HepG2 (cell line): ENCODE data around the gene FXYD4. TPM values are rescaled to one million over a fixed set of nuclear protein-coding genes. Genes with fewer than 3 reads are reported as not detected.

ENCODE experiments used
- ATAC-seq: fragments of 200-7000 bp; cut with Tn5 transposase; 3 replicates; pipeline ENCODE4 v1.9.1; 2020; ENCODE audit warnings: mild to moderate bottlenecking, moderate library complexity
- BruUV-seq: library from RNA; stranded (reverse); fragments of 400-500 nt; replicated peaks from 2 replicates; lab custom pipeline; 2021; lab: Mats Ljungman, UMichigan
- CTCF ChIA-PET: fragments of 300-600 bp; formaldehyde crosslinking; extraction: SDS; loops from one replicate; lab custom pipeline; 2021; ENCODE audit warnings: low total read pairs, inconsistent platforms, low intra/inter-chr PET ratio; lab: Yijun Ruan, JAX
- POLR2A ChIA-PET: fragments of 350-600 bp; sonication (Branson Sonifier 250); formaldehyde crosslinking; loops from one replicate; lab custom pipeline; 2020; ENCODE audit warnings: antibody characterized with exemption, inconsistent platforms; lab: Yijun Ruan, JAX
- DNase-seq: peaks from one replicate; pipeline ENCODE4 v3.0.0-alpha.2; 2015; ENCODE audit warnings: low spot score
- FAIRE-seq: peaks from 3 replicates; lab custom pipeline; 2011; peaks lifted over from hg19 to GRCh38; lab: Jason Lieb, UNC
- H2AFZ ChIP-seq: one replicate; pipeline ENCODE4 v1.6.1; 2011; ENCODE audit warnings: low read length, inconsistent platforms
- H3K27ac ChIP-seq: fragments of 300-600 bp; 3 replicates; pipeline ENCODE4 v1.8.0; 2011; ENCODE audit warnings: mixed run types, mild to moderate bottlenecking, mixed read lengths, low read length, inconsistent platforms; ENCODE audit not compliant: insufficient read depth; ENCODE audit errors: extremely low read length
- H3K27me3 ChIP-seq, 2 experiments: fragments of 200-600 bp in 1 of 2; 2 replicates in 1 of 2; 3 replicates in 1 of 2; pipeline versions ENCODE4 v1.6.0 to v1.8.0; 2011; ENCODE audit warnings: low read length in 2 of 2, mild to moderate bottlenecking in 2 of 2, moderate library complexity in 2 of 2, inconsistent platforms in 1 of 2; ENCODE audit not compliant: insufficient read depth in 2 of 2, control insufficient read depth in 1 of 2
- H3K36me3 ChIP-seq, 2 experiments: fragments of 200-600 bp in 1 of 2; replicated peaks in 1 of 2; 2 replicates in 1 of 2; 3 replicates in 1 of 2; pipeline versions ENCODE4 v1.5.1 to v1.8.0; 2011; ENCODE audit warnings: low read length in 2 of 2, inconsistent platforms in 1 of 2; ENCODE audit not compliant: insufficient read depth in 2 of 2, control insufficient read depth in 1 of 2
- H3K4me1 ChIP-seq: 2 replicates; pipeline ENCODE4 v1.5.1; 2012; ENCODE audit warnings: low read length, inconsistent platforms; ENCODE audit not compliant: insufficient read depth
- H3K4me2 ChIP-seq: 2 replicates; pipeline ENCODE4 v1.6.0; 2011; ENCODE audit warnings: low read depth, low read length, inconsistent platforms
- H3K4me3 ChIP-seq, 3 experiments: fragments of 200-600 bp in 1 of 3; sonication (generic), shearing (Covaris generic) in 1 of 3; replicated peaks in 1 of 3; 2 replicates each; pipeline ENCODE4 v1.5.1; 2011 to 2016; ENCODE audit warnings: low read length in 3 of 3, inconsistent platforms in 2 of 3, low read depth in 2 of 3, mild to moderate bottlenecking in 2 of 3, control low read depth in 1 of 3, mixed read lengths in 1 of 3; ENCODE audit not compliant: insufficient read depth in 1 of 3
- H3K79me2 ChIP-seq: one replicate; pipeline ENCODE4 v1.6.1; 2011; ENCODE audit warnings: low read length, inconsistent platforms; ENCODE audit not compliant: insufficient read depth
- H3K9ac ChIP-seq: 2 replicates; pipeline ENCODE4 v1.6.0; 2011; ENCODE audit warnings: mild to moderate bottlenecking, low read depth, low read length, inconsistent platforms; ENCODE audit not compliant: insufficient read depth
- H3K9me3 ChIP-seq: 2 replicates; pipeline ENCODE4 v1.5.1; 2012; ENCODE audit warnings: mild to moderate bottlenecking, low read length
- H4K20me1 ChIP-seq: 2 replicates; pipeline ENCODE4 v1.6.0; 2011; ENCODE audit warnings: inconsistent platforms, mild to moderate bottlenecking, low read length, moderate library complexity; ENCODE audit not compliant: insufficient read depth
- ASH2L ChIP-seq: fragments of 300-600, 200-600 bp; sonication (generic); IDR thresholded peaks from 2 replicates; pipeline ENCODE4 v1.7.0; 2017; ENCODE audit warnings: low read depth, mild to moderate bottlenecking, moderate library complexity, mixed read lengths, low read length; ENCODE audit not compliant: insufficient read length
- HNRNPH1 ChIP-seq: fragments of 200-400 bp; formaldehyde crosslinking; optimal IDR thresholded peaks from 2 replicates; pipeline ENCODE3; 2017; ENCODE audit warnings: mild to moderate bottlenecking, low read depth, low read length
- KAT8 ChIP-seq: IDR thresholded peaks from 2 replicates; pipeline ENCODE4 v1.6.1; 2016; ENCODE audit warnings: missing genetic modification reagents, missing compliant biosample characterization
- SOX5 ChIP-seq: IDR thresholded peaks from 2 replicates; pipeline ENCODE4 v1.6.1; 2016; ENCODE audit warnings: borderline replicate concordance
- YEATS2 ChIP-seq: sonication (generic); formaldehyde crosslinking; IDR thresholded peaks from 2 replicates; pipeline ENCODE4 v1.4.0; 2020; ENCODE audit warnings: missing genetic modification reagents, borderline replicate concordance
- ZNF543 ChIP-seq: sonication (generic); formaldehyde crosslinking; IDR thresholded peaks from 2 replicates; pipeline ENCODE4 v1.4.0; 2020; ENCODE audit warnings: mild to moderate bottlenecking, missing genetic modification reagents
- WGBS: methylation state at CpG from one replicate; pipeline ENCODE4 v1.1.6; 2017; ENCODE audit warnings: low lambda C conversion rate; 5-methylcytosine and 5-hydroxymethylcytosine counted together
- in situ Hi-C: cut with HindIII; loops from 2 replicates; pipeline ENCODE4 v1.10.0; 2017; ENCODE audit warnings: low pct_unique_long_range_greater_than_20kb; ENCODE audit not compliant: extremely low pct_ligation_motif_present
- intact Hi-C: fragments of 100-400 bp; cut with micrococcal nuclease; formaldehyde crosslinking; loops from one replicate; pipeline ENCODE4 v1.10.0; 2022; ENCODE audit not compliant: unreplicated experiment
- polyA plus RNA-seq, 8 experiments: library from polyadenylated mRNA; depleted of rRNA in 3 of 8; stranded (reverse) in 7 of 8; unstranded in 1 of 8; fragments of >200 nt; fragmentation: Illumina TruSeq in 4 of 8; extraction: Trizol in 4 of 8; gene quantifications; 2 replicates each; pipeline versions ENCODE4 v1.2.1 to v1.2.3, GENCODE V29; 2011 to 2016; ENCODE audit warnings: low read depth in 4 of 8, missing spikeins in 1 of 8, mixed read lengths in 1 of 8; ENCODE audit not compliant: insufficient read depth in 1 of 8
- total RNA-seq, 5 experiments: library from RNA; depleted of rRNA; stranded (reverse); fragments of >200 nt; fragmentation: Illumina TruSeq; extraction: Trizol; gene quantifications; 2 replicates each; pipeline ENCODE4 v1.2.3, GENCODE V29; 2016; ENCODE audit warnings: low read depth in 1 of 5
- TF ChIP-seq, protein P1 (sequence below): sonication (generic); formaldehyde crosslinking; conservative IDR thresholded peaks from 2 replicates; pipeline ENCODE4 v1.8.1; 2023; ENCODE audit warnings: missing genetic modification reagents

Gene FXYD4
- total and polyA plus RNA-seq, 2 of the 13 experiments (the other 11 are each of a cell fraction or from before 2014, with no cell fraction given) = not detected

DNA sequence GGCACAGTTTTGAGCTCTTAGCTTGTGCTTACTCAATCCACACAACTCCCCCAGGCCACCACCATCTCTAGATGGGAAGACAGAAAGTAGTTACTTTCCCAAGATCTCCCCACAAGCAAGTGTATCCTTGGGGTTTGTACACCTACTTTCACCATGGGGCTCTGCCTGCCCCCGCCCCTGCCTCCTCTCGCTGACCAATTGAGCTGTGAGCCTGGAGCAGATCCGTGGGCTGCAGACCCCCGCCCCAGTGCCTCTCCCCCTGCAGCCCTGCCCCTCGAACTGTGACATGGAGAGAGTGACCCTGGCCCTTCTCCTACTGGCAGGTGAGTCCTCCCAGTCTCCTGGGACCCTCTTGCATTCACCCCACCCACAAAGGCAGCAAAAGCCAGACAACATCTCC, 2.0 kb downstream of the FXYD4 start (continued):
- TF ChIP-seq YEATS2 (CRISPR knock-in tag) = no peak

DNA sequence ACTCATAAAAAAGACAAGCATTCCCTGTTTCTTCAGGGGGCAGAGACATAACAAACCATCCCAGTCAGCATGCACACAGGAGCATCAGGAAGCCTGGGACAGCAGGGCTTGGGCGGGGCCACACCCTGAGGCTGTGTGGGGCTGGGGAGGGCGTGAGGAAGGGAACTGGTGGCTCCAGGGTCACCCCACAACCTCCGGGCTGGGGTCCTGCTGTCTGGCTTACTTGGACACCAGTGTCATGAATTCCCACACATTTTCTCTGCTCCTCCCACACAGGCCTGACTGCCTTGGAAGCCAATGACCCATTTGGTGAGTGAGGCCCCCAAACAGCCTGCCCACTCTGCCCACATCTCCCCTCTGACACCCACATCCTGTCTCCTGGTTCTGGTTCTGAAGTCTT, 2.8 kb downstream of the FXYD4 start:
- Histone ChIP-seq H3K9ac (no peak overlapping the region), H3K9me3 (no peaks in the 10 kb centered on the region), H3K27me3 (peaks cover 0 to 8% of the 10 kb centered on the region in 2 experiments; a peak in 1 of 5 replicates), H2AFZ (no peak overlapping the region), H3K36me3 (no peaks in the 10 kb centered on the region), H3K27ac (no peak overlapping the region), H3K4me2 (no peak overlapping the region), H3K4me1 (peaks cover 28% of the 10 kb centered on the region), H4K20me1 (no peaks in the 10 kb centered on the region), H3K4me3 (no peak overlapping the region), H3K79me2 (no peaks in the 10 kb centered on the region)
- BruUV-seq = no TSS peak
- no CpG with 5 or more reads among the region's 3 CpGs for WGBS
- no peak for DNase-seq
- TF ChIP-seq HNRNPH1 (no peak), ASH2L (no peak), ZNF543 (CRISPR knock-in tag) (no peak), KAT8 (CRISPR knock-in tag) (no peak), SOX5 (CRISPR knock-in tag) (no peak)
- TF ChIP-seq, protein P1, sequence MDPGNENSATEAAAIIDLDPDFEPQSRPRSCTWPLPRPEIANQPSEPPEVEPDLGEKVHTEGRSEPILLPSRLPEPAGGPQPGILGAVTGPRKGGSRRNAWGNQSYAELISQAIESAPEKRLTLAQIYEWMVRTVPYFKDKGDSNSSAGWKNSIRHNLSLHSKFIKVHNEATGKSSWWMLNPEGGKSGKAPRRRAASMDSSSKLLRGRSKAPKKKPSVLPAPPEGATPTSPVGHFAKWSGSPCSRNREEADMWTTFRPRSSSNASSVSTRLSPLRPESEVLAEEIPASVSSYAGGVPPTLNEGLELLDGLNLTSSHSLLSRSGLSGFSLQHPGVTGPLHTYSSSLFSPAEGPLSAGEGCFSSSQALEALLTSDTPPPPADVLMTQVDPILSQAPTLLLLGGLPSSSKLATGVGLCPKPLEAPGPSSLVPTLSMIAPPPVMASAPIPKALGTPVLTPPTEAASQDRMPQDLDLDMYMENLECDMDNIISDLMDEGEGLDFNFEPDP (CRISPR knock-in tag) = no peak
- ChIA-PET POLR2A (no interaction called here), CTCF (no interaction called here)
- intact Hi-C loops = no loop called here
- in situ Hi-C loops = no loop called here
- ATAC-seq = no peak
- FAIRE-seq = no peak
